HL-60 (cell line): ENCODE results near the gene SORCS2.

Experiments used
- CTCF ChIP-seq: IDR thresholded peaks from one replicate; pipeline ENCODE4 v1.5.1; 2011; ENCODE audit warnings: low read length, control low read depth, inconsistent platforms; ENCODE audit not compliant: insufficient read depth
- GABPA ChIP-seq: IDR thresholded peaks from 2 replicates; pipeline ENCODE4 v1.6.1; 2012; ENCODE audit warnings: low read depth
- POLR2AphosphoS5 ChIP-seq: IDR thresholded peaks from 2 replicates; pipeline ENCODE4 v1.6.1; 2012; ENCODE audit warnings: low read depth
- REST ChIP-seq: IDR thresholded peaks from 2 replicates; pipeline ENCODE4 v1.6.1; 2012; ENCODE audit warnings: low read depth; ENCODE audit not compliant: insufficient replicate concordance
- SPI1 ChIP-seq: IDR thresholded peaks from 2 replicates; pipeline ENCODE4 v1.6.1; 2012; ENCODE audit warnings: low read depth, mild to moderate bottlenecking, borderline replicate concordance

- TF ChIP-seq CTCF, result no peak
- TF ChIP-seq POLR2AphosphoS5, result no peak
- TF ChIP-seq REST, result no peak
- TF ChIP-seq GABPA, result no peak
- TF ChIP-seq SPI1, result no peak
These were observed 45.6 kb upstream of the SORCS2 start for GRCh38 chr4:7146786-7147115.
